TTC549 (cell line): ENCODE results near the gene KRT15.

Source experiments
- FAIRE-seq: peaks from 2 replicates; lab custom pipeline; 2012; peaks lifted over from hg19 to GRCh38; lab: Jason Lieb, UNC

KRT15 gene

DNA sequence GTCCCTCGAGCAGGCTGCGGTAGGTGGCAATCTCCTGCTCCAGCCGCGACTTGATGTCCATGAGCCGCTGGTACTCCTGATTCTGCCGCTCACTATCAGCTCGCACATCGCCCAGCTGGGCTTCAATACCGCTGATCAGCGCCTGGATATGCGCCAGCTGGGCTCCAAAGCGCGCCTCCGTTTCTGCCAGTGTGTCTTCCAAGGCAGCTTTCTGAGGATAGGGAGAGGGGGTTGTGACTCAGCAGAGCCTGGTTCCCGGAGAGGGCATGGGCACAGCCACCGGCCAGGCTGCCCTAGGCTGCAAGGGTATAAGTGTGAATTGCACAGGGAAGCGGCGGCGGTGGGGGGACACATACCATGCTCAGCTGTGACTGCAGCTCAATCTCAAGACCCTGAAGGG, 5.1 kb upstream of the KRT15 start:
- FAIRE-seq = no peak

- no peak for FAIRE-seq
Measured at GRCh38 chr17:41523225-41523593, 4.5 kb upstream of the KRT15 start.

DNA sequence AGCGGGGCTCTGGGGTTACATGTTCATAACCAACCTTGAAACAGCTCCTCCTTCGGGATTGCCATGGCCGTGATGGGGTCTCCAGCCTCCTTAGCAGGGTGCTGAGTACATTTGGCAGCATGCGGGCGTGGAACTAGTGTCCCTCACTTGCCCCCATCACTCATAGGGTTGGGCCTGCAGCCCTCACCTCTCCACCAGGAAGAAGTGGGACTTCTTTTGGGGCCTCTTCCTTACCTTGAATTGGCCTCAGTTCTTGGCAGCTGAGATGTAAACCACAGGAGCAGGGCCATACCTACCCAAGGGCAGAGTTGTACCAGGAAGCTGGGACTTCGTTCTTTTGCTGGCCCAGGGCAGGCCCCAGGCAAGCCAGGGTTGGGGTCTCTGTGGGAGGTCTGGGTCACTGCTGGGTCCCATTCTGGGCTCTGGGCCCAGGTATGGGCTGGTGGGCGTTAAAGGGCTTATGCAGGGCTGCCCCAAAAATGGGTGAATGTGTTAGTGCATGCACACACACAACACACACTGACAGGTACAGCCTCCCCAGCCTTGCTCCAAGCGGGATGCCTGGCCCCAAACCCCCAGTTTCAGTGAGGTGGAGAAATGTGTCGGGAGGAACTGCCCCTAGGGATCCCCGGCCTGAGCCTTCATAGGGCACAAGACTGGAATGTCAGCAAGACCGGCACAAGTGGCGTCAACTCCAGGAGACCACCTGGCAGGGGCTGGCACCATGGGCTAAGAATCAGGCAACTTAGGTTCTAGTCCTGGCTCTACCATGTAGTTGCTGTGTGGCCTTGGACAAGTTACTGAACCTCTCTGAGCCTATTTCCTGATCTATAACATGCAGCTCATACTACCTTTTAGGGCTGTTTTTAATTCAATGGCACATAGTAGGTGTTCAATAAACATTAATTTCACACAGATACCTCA, 3.9 kb upstream of the KRT15 start:
- no peak for FAIRE-seq

DNA sequence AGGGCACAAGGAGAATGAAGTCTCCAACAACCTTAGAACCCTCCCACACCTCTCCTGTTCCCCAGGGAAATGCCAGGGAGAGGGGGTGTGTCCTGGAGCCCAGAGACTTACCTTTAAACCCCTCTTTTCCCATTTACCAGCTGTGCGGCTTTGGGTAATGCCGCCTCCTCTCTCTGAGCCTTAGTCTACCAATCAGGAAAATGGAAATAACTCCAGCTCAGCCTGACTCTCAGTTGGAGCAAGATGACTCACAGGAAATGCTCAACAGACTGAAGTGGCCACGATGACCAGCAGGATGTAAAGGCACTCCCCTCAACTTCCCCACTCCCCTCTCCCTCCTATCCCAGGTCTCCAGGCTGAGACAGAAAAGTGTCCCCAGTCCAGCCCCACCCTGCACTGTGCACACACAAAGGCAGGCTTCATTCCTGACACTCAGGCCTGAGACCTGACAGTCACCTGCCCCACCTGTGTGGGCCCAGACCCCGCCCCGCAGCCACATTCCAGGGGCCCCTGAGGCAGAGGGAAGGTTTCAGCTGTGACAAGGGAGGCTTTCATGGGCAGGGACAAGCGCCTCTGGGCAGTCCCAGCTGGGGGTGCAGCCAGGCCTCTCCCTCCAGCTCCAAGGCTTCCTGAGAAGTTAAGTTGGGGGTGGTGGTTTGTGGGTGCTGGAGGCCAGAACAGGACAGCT, 3.0 kb upstream of the KRT15 start:
- FAIRE-seq = no peak

GRCh38 chr17:41520821-41521521, 2.3 kb upstream of the KRT15 start:
- no peak for FAIRE-seq

DNA sequence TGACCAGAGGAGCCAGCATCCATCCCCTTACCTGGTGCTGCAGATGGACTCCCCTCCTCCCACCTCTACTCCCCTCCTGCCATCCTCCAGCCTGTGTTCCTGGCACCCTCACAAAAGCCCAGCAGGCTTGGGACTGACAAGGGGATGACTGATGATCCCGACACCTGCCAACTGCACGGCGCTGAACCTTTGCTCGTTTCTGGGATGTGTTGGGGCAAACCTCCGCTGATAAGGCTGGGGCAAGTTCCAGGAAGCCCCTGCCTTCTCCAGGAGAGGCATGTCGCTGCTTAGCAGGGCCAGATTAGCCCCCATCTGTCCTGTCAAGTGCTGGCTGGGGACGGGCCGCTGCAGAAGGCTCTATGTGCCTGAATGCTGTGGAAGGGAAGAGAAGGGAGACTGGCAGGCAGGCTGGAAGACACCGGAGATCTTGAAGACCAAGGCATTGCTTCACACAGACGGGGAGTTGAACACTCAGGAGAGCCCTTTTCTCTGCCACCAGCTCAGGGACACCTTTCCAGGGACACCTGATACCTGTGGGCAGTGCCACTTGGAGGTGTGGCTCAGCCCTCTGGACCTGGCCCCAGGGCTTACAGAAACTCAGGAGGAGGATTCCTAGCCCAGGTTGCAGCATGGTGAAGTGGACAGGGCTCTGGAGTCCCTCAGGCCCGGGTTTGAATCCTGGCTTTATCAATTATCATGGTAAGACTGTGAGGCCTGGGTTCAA, 973 bp upstream of the KRT15 start:
- no peak for FAIRE-seq

GRCh38 chr17:41518031-41518430, 659 bp downstream of the KRT15 start:
- FAIRE-seq = no peak

GRCh38 chr17:41516830-41517283, 1.8 kb downstream of the KRT15 start:
- FAIRE-seq = no peak

GRCh38 chr17:41516147-41516829, 2.4 kb downstream of the KRT15 start:
- FAIRE-seq = no peak

DNA sequence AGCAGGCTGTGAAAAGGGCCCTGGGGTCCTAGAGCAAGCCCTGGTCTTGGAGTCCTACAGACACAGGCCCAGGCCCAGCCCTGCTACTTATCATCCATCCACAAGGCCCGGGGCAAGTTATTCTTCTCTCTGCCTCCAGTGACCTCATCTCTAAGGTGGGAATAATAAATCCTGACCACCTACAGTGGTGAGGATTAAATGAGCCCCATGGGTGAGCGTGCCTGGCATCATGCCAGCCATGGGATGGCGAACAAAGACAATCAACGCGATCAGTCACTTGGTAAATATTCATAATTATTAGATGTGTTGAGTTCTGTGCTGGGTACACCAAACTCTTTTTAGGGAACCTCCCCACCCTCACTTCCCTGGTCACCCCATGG, 5.5 kb downstream of the KRT15 start:
- no peak for FAIRE-seq

DNA sequence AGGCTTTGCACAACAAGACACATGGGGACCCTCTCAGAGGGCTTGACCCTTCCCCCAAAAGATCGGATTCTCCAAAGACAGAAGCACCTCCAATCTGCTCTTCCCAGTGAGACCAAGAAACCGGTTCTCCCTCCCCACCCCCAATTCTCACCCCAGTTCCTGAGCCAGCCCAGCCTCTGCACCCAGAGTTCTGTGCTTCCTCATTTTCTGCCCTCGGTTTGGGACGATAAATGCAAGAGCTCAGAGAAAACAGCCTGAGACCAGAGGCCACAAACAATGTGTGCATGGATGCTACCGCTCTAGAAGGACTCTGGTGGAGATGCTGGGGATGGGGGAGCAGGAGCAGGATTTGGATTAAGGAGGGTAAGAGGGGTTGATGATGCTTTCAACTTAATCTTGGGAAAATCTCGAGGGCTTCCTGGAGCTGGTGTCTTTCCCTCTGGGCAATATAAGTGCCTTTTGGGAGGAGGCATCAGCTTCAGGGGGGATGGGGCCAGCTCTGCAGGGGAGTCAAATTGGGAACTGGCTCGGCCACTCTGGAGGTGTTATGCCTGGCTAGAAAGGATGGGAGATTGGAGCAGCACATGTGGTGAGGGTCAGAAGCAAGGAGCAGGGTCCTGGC, 6.0 kb downstream of the KRT15 start:
- no peak for FAIRE-seq

GRCh38 chr17:41511716-41512115, 7.0 kb downstream of the KRT15 start:
- FAIRE-seq = no peak

GRCh38 chr17:41511116-41511515, 7.6 kb downstream of the KRT15 start:
- no peak for FAIRE-seq

GRCh38 chr17:41510251-41511065, 8.2 kb downstream of the KRT15 start:
- FAIRE-seq = no peak

DNA sequence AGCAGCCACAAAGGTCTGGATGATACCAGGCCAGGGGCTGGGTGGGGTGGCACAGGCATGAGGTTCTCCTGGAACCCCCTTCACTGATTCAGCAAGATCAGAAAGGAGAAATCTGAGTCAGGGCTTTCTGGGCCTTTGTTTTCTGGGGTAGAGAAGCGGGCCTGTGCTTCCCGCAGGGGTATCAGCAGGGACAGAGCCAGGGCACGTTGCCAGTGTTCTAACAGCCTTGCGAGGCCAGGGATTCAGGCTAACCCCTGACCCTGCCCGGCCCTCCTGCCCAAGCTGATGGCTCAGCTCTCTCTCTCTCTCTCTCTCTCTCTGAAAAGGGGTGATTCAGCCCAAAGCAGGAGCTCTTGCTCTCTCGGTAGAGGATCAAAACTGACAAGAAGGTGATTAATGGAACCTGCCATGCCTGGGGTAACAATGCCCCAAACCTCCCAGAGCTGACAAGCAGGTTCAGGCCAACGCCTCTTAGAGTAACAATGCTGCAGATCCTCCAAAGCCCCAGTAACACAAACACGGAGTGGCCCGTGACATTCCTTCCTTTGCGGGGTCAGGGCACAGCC, 11.3 kb downstream of the KRT15 start:
- no peak for FAIRE-seq

DNA sequence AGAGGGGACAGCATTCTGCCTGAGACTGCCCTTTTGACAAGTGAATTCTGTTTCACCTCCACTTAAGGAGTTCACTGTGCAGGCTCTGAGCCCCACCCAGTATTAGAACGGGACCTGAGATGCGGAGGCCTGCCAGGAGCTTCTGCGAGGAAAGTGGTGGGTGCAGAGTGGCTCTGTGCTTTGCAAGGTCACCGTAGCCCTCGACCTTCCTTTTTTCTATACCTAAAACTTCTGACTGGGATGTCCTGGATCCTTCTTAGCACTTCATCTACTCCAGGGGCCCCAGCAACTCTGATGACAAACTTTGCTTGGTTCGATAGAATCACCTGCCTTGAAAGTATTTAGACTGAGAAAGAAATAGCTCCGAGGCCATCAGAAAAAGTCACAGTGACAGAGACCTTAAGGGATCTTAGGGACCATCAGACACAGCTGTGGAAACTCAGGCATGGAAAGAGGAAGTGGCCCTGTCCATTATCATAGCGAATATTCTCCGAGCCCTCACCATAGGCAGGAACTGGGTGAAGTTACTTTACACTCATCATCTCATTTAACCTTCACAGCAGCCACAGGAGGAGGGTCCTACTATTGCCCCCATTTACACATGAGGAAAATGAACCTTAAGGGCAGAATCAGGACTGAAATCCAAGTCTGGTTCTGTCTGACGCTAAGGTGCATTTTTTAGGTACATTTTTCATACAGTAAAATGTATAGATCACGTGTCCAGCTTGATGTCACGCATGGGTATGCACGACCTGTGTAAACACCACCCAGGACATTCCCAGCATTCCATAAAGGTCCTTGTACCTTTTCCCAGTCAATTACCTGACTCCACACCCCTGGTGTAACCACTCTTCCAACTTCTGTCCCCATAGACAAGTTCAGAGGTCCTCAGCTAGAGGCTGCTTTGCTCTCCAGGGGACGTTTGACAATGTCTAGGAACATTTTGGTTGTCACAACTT, 12.6 kb downstream of the KRT15 start:
- FAIRE-seq = no peak

- no peak for FAIRE-seq
Measured at GRCh38 chr17:41505007-41505808, 13.5 kb downstream of the KRT15 start, which contains the start of gene KRT13. TSS of gene KRT13 (minus strand) at chr17:41505612. CDS start at chr17:41505550, 62 bp downstream.
